ENCODE results near the gene LAMTOR3.

GRCh38 chr4:99833756-99834155 lies 60.5 kb downstream of the LAMTOR3 start:
- TF ChIP-seq, protein P1, sequence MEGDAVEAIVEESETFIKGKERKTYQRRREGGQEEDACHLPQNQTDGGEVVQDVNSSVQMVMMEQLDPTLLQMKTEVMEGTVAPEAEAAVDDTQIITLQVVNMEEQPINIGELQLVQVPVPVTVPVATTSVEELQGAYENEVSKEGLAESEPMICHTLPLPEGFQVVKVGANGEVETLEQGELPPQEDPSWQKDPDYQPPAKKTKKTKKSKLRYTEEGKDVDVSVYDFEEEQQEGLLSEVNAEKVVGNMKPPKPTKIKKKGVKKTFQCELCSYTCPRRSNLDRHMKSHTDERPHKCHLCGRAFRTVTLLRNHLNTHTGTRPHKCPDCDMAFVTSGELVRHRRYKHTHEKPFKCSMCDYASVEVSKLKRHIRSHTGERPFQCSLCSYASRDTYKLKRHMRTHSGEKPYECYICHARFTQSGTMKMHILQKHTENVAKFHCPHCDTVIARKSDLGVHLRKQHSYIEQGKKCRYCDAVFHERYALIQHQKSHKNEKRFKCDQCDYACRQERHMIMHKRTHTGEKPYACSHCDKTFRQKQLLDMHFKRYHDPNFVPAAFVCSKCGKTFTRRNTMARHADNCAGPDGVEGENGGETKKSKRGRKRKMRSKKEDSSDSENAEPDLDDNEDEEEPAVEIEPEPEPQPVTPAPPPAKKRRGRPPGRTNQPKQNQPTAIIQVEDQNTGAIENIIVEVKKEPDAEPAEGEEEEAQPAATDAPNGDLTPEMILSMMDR (IDR thresholded peaks at IDR 0.05), result no peak
- TF ChIP-seq POLR2A (IDR thresholded peaks at IDR 0.05), result no peak
